ENCODE data around the gene ZCCHC17. TPM values are rescaled to one million over a fixed set of nuclear protein-coding genes. Genes with fewer than 3 reads are reported as not detected.
A peak's percentile ranks its signal among the peaks of the same experiment; 100 is the strongest.
"Not testable (repeated sequence)": the region's sequence is repeated elsewhere in the genome, so short reads cannot be mapped to it uniquely, and the experiment has no call there.

Gene ZCCHC17
- total RNA-seq, 2 experiments from 2014 or later: 23.9 to 28.8 TPM

- Mint-ChIP-seq H3K4me1 (no peaks in the 10 kb centered on the region), H3K36me3 (ENCODE audit: low read depth) (peaks cover 42% of the 10 kb centered on the region), H3K27ac (no peak overlapping the region), H3K27me3 (no peaks in the 10 kb centered on the region), H3K9me3 (ENCODE audit: low read depth) (no peaks in the 10 kb centered on the region), H3K4me3 (no peak overlapping the region)
- DNase-seq: no peak
- ATAC-seq: no peak
- ChIA-PET CTCF (no interaction called here), POLR2A (no interaction called here)
- intact Hi-C loops (cut with DNase I, micrococcal nuclease): no loop called here
These were observed 24.5 kb upstream of the ZCCHC17 start for GRCh38 chr1:31272369-31272768.

GRCh38 chr1:31273619-31274018 is 23.2 kb upstream of the ZCCHC17 start:
- DNase-seq (no peak), ATAC-seq (no peak)
- Mint-ChIP-seq H3K27ac (peak overlapping the region; percentile 31), H3K4me3 (no peak overlapping the region), H3K27me3 (no peaks in the 10 kb centered on the region), H3K36me3 (ENCODE audit: low read depth) (peaks cover 43% of the 10 kb centered on the region), H3K9me3 (ENCODE audit: low read depth) (no peaks in the 10 kb centered on the region), H3K4me1 (no peaks in the 10 kb centered on the region)
- intact Hi-C loops (cut with DNase I, micrococcal nuclease): no loop called here
- CTCF ChIA-PET: interaction anchor here (0.6 to 1.2 kb wide), 3 partner anchors 8 to 39 kb away, joined by 3 to 5 read pairs (median 4); no protein-coding TSS in a partner anchor
- POLR2A ChIA-PET: no interaction called here

- CTCF ChIA-PET: interaction anchor here (1.6 kb wide), 1 partner anchor 9 kb away, joined by 4 read pairs; no protein-coding TSS in a partner anchor
- DNase-seq; POLR2A ChIA-PET; H3K27ac Mint-ChIP-seq; H3K9me3 Mint-ChIP-seq (ENCODE audit: low read depth); H3K27me3 Mint-ChIP-seq; ATAC-seq; H3K4me3 Mint-ChIP-seq; H3K4me1 Mint-ChIP-seq; intact Hi-C loops (cut with DNase I, micrococcal nuclease): not testable (repeated sequence)
- peaks cover 44% of the 10 kb centered on the region for H3K36me3 Mint-ChIP-seq (ENCODE audit: low read depth)
These were observed 14.4 kb upstream of the ZCCHC17 start for GRCh38 chr1:31282426-31282825.

GRCh38 chr1:31287791-31288190 is 9.0 kb upstream of the ZCCHC17 start:
- ChIA-PET CTCF (interaction anchor here (0.6 kb wide), 1 partner anchor 11 kb away, joined by 3 read pairs; no protein-coding TSS in a partner anchor), POLR2A (interaction anchor here (1.0 kb wide), 1 partner anchor 9 kb away, joined by 3 read pairs; the partner anchor contains the start of genes SNRNP40 and ZCCHC17)
- H3K4me3 Mint-ChIP-seq; intact Hi-C loops (cut with DNase I, micrococcal nuclease); ATAC-seq; H3K9me3 Mint-ChIP-seq (ENCODE audit: low read depth); H3K27ac Mint-ChIP-seq; H3K4me1 Mint-ChIP-seq; H3K27me3 Mint-ChIP-seq; DNase-seq: not testable (repeated sequence)
- H3K36me3 Mint-ChIP-seq (ENCODE audit: low read depth): peaks cover 51% of the 10 kb centered on the region

- peaks cover 6% of the 10 kb centered on the region for H3K4me1 Mint-ChIP-seq
- no peaks in the 10 kb centered on the region for H3K27me3 Mint-ChIP-seq
- no peak overlapping the region for H3K4me3 Mint-ChIP-seq
- H3K9me3 Mint-ChIP-seq (ENCODE audit: low read depth): no peaks in the 10 kb centered on the region
- H3K27ac Mint-ChIP-seq: no peak overlapping the region
- H3K36me3 Mint-ChIP-seq (ENCODE audit: low read depth): peaks cover 55% of the 10 kb centered on the region
- DNase-seq (no peak), ATAC-seq (no peak)
- intact Hi-C loops (cut with DNase I, micrococcal nuclease): no loop called here
- ChIA-PET CTCF (no interaction called here), POLR2A (no interaction called here)
These were observed 7.8 kb upstream of the ZCCHC17 start for GRCh38 chr1:31289021-31289420.

- Mint-ChIP-seq H3K4me3 (no peak overlapping the region), H3K36me3 (ENCODE audit: low read depth) (peaks cover 34% of the 10 kb centered on the region), H3K4me1 (peaks cover 34% of the 10 kb centered on the region), H3K27me3 (no peaks in the 10 kb centered on the region), H3K9me3 (ENCODE audit: low read depth) (no peaks in the 10 kb centered on the region), H3K27ac (no peak overlapping the region)
- ChIA-PET POLR2A (interaction anchor here (0.7 to 1.5 kb wide), 6 partner anchors 8 to 717 kb away, joined by 3 to 5 read pairs (median 3); partner anchors contain the start of gene PUM1), CTCF (interaction anchor here (0.7 to 2.9 kb wide), 5 partner anchors 12 to 126 kb away, joined by 3 to 12 read pairs (median 4); no protein-coding TSS in a partner anchor)
- intact Hi-C loops (cut with DNase I, micrococcal nuclease): loop anchor here (1.0 to 10.0 kb wide), 8 partner anchors 134 to 777 kb away; partner anchors contain the start of genes PUM1 (in 2 of the 2), PEF1 (in 1 of the 2) and TMEM39B (in 1 of the 2)
- DNase-seq: no peak
- ATAC-seq: no peak
These were observed 852 bp upstream of the ZCCHC17 start for GRCh38 chr1:31295874-31296485.

GRCh38 chr1:31297277-31298247 is 730 bp downstream of the ZCCHC17 start:
- intact Hi-C loops (cut with DNase I, micrococcal nuclease): loop anchor here (1.0 to 10.0 kb wide), 6 partner anchors 135 to 775 kb away; partner anchors contain the start of genes PUM1 (in 1 of the 2) and TMEM39B (in 1 of the 2)
- no peak overlapping the region for H3K27ac Mint-ChIP-seq
- CTCF ChIA-PET: interaction anchor here (0.8 to 2.9 kb wide), 7 partner anchors 8 to 307 kb away, joined by 3 to 12 read pairs (median 3); no protein-coding TSS in a partner anchor
- peaks cover 36% of the 10 kb centered on the region for H3K4me1 Mint-ChIP-seq
- DNase-seq (peak; percentile 9), ATAC-seq (no peak)
- no peaks in the 10 kb centered on the region for H3K9me3 Mint-ChIP-seq (ENCODE audit: low read depth)
- H3K27me3 Mint-ChIP-seq: no peaks in the 10 kb centered on the region
- peaks cover 24% of the 10 kb centered on the region for H3K36me3 Mint-ChIP-seq (ENCODE audit: low read depth)
- POLR2A ChIA-PET: interaction anchor here (0.7 to 1.5 kb wide), 8 partner anchors 10 to 546 kb away, joined by 3 to 5 read pairs (median 4); partner anchors contain the start of genes PEF1 and PUM1
- no peak overlapping the region for H3K4me3 Mint-ChIP-seq

GRCh38 chr1:31299365-31299764 is 2.5 kb downstream of the ZCCHC17 start:
- no peak overlapping the region for H3K4me3 Mint-ChIP-seq
- H3K4me1 Mint-ChIP-seq: peaks cover 30% of the 10 kb centered on the region
- peaks cover 13% of the 10 kb centered on the region for H3K36me3 Mint-ChIP-seq (ENCODE audit: low read depth)
- ChIA-PET CTCF (interaction anchor here (0.6 kb wide), 1 partner anchor 914 kb away, joined by 4 read pairs; no protein-coding TSS in a partner anchor), POLR2A (no interaction called here)
- no peaks in the 10 kb centered on the region for H3K27me3 Mint-ChIP-seq
- no peaks in the 10 kb centered on the region for H3K9me3 Mint-ChIP-seq (ENCODE audit: low read depth)
- DNase-seq: no peak
- intact Hi-C loops (cut with DNase I, micrococcal nuclease): loop anchor here in 1 of 2 experiments (5.0 to 10.0 kb wide), 3 partner anchors 137 to 582 kb away; partner anchors contain the start of gene PUM1
- H3K27ac Mint-ChIP-seq: no peak overlapping the region
- ATAC-seq: no peak

GRCh38 chr1:31300193-31300592 is 3.4 kb downstream of the ZCCHC17 start:
- Mint-ChIP-seq H3K36me3 (ENCODE audit: low read depth) (peaks cover 8% of the 10 kb centered on the region), H3K4me3 (no peak overlapping the region), H3K4me1 (peaks cover 25% of the 10 kb centered on the region), H3K9me3 (ENCODE audit: low read depth) (no peaks in the 10 kb centered on the region), H3K27ac (no peak overlapping the region), H3K27me3 (no peaks in the 10 kb centered on the region)
- intact Hi-C loops (cut with DNase I, micrococcal nuclease): no loop called here
- ChIA-PET POLR2A (no interaction called here), CTCF (interaction anchor here (1.5 kb wide), 1 partner anchor 119 kb away, joined by 4 read pairs; no protein-coding TSS in a partner anchor)
- ATAC-seq (no peak), DNase-seq (no peak)

GRCh38 chr1:31302709-31303441 is 6.0 kb downstream of the ZCCHC17 start:
- H3K27me3 Mint-ChIP-seq: no peaks in the 10 kb centered on the region
- H3K9me3 Mint-ChIP-seq (ENCODE audit: low read depth): no peaks in the 10 kb centered on the region
- CTCF ChIA-PET: interaction anchor here (0.6 kb wide), 1 partner anchor 38 kb away, joined by 3 read pairs; no protein-coding TSS in a partner anchor
- DNase-seq (no peak), ATAC-seq (no peak)
- no peak overlapping the region for H3K4me3 Mint-ChIP-seq
- H3K4me1 Mint-ChIP-seq: peaks cover 22% of the 10 kb centered on the region
- POLR2A ChIA-PET: interaction anchor here (0.6 kb wide), 1 partner anchor 562 kb away, joined by 5 read pairs; no protein-coding TSS in a partner anchor
- H3K27ac Mint-ChIP-seq: no peak overlapping the region
- intact Hi-C loops (cut with DNase I, micrococcal nuclease): no loop called here
- peaks cover 5% of the 10 kb centered on the region for H3K36me3 Mint-ChIP-seq (ENCODE audit: low read depth)
